BJ (cell line): Measurements from ENCODE around the gene TCF19. TPM values are rescaled to one million over a fixed set of nuclear protein-coding genes. Genes with fewer than 3 reads are reported as not detected.

Experiments
- CTCF ChIA-PET: fragments of 350-600 bp; formaldehyde crosslinking; extraction: SDS; loops from one replicate; lab custom pipeline; 2021; ENCODE audit warnings: antibody characterized with exemption, inconsistent platforms; lab: Yijun Ruan, JAX
- POLR2A ChIA-PET: fragments of 300-600 bp; sonication (Branson Sonifier 250); formaldehyde crosslinking; extraction: SDS; loops from one replicate; lab custom pipeline; 2021; ENCODE audit warnings: antibody characterized with exemption; lab: Charles Lee
- DNase-seq: peaks from one replicate; pipeline ENCODE4 v3.0.0-alpha.2; 2011; ENCODE audit warnings: low read depth
- H3K27me3 ChIP-seq: 2 replicates; pipeline ENCODE4 v1.6.0; 2011; ENCODE audit warnings: low read length; ENCODE audit not compliant: control insufficient read depth, insufficient read depth
- H3K36me3 ChIP-seq: 2 replicates; pipeline ENCODE4 v1.5.1; 2011; ENCODE audit warnings: low read length; ENCODE audit not compliant: control insufficient read depth, insufficient read depth
- H3K4me3 ChIP-seq: 2 replicates; pipeline ENCODE4 v1.5.1; 2011; ENCODE audit warnings: low read depth, mild to moderate bottlenecking, control low read depth, low read length
- CTCF ChIP-seq: IDR thresholded peaks from 2 replicates; pipeline ENCODE4 v1.5.1; 2011; ENCODE audit warnings: low read depth, mild to moderate bottlenecking, control low read depth, inconsistent platforms, low read length, moderate library complexity; ENCODE audit not compliant: insufficient read depth
- polyA plus RNA-seq: library from polyadenylated mRNA; depleted of rRNA; stranded (reverse); fragments of >200 nt; gene quantifications from 2 replicates; pipeline ENCODE4 v1.2.3, GENCODE V29; 2011; rRNA removed
- small RNA-seq: library from RNA; depleted of rRNA; stranded (forward); fragments of <200 nt; gene quantifications from one replicate; pipeline ENCODE3, GENCODE V24; 2012; ENCODE audit warnings: low replicate concordance, low read depth; ENCODE audit not compliant: insufficient read length

TCF19 gene
- polyA plus RNA-seq, 1 experiment: 10.4 TPM

DNA sequence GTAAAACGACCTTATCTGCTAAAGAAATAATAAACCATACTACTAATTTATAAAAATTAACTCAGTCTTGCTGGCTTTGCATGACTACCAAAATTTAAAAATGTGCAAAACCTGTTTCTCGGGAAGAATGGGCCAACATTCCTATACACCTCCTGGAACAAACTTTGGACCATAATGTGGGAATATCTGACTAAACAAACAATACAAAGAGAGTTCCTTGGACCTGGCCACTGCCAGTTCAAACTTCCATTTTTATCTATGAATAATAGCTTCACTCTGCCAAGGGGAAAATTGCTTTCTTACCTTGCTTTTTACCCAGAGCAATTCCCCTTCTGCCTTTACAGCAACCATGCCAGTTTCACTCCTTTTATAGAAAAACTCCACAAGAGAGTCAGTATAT, 50.7 kb downstream of the TCF19 start:
- DNase-seq: no peak
- ChIA-PET POLR2A (no interaction called here), CTCF (interaction anchor here (1.6 kb wide), 1 partner anchor 12 kb away, joined by 3 read pairs; no protein-coding TSS in a partner anchor)
- TF ChIP-seq CTCF: no peak
- Histone ChIP-seq H3K36me3 (no peaks in the 10 kb centered on the region), H3K27me3 (no peaks in the 10 kb centered on the region), H3K4me3 (no peak overlapping the region)

- no peak overlapping the region for H3K4me3 ChIP-seq
- ChIA-PET CTCF (interaction anchor here (1.6 kb wide), 1 partner anchor 156 kb away, joined by 5 read pairs; no protein-coding TSS in a partner anchor), POLR2A (no interaction called here)
- H3K36me3 ChIP-seq: no peaks in the 10 kb centered on the region
- TF ChIP-seq CTCF: no peak
- no peak for DNase-seq
- no peaks in the 10 kb centered on the region for H3K27me3 ChIP-seq
These were observed 51.7 kb downstream of the TCF19 start for GRCh38 chr6:31210123-31210522.

GRCh38 chr6:31210741-31211532, 52.5 kb downstream of the TCF19 start:
- ChIA-PET CTCF (interaction anchor here (1.6 kb wide), 1 partner anchor 155 kb away, joined by 5 read pairs; no protein-coding TSS in a partner anchor), POLR2A (no interaction called here)
- DNase-seq: no peak
- no peaks in the 10 kb centered on the region for H3K36me3 ChIP-seq
- H3K4me3 ChIP-seq: no peak overlapping the region
- no peaks in the 10 kb centered on the region for H3K27me3 ChIP-seq
- no peak for TF ChIP-seq CTCF

Small RNA genes lying within 50 kb of the gene (small RNA-seq; reads per million reads assigned to genes)
- gene POLR2LP1: not detected

Other genes starting within 250 kb of the TCF19 start
- 14.8 and 16.1 TPM in 2 replicates for gene VARS2, start 244.4 kb upstream of the TCF19 start, polyA plus RNA-seq
- not detected in 2 replicates for gene SFTA2, start 226.4 kb upstream of the TCF19 start, polyA plus RNA-seq
- gene MUCL3, start 217.6 kb upstream of the TCF19 start, polyA plus RNA-seq: not detected in 2 replicates
- not detected in 2 replicates for gene MUC21, start 174.9 kb upstream of the TCF19 start, polyA plus RNA-seq
- not detected in 2 replicates for gene MUC22, start 148.1 kb upstream of the TCF19 start, polyA plus RNA-seq
- gene C6orf15, start 46.0 kb upstream of the TCF19 start, polyA plus RNA-seq: not detected in 2 replicates
- 4.9 and 6.7 TPM in 2 replicates for gene PSORS1C1, start 43.8 kb upstream of the TCF19 start, polyA plus RNA-seq
- not detected in 2 replicates for gene CDSN, start 38.1 kb upstream of the TCF19 start, polyA plus RNA-seq
- not detected in 2 replicates for gene PSORS1C2, start 19.5 kb upstream of the TCF19 start, polyA plus RNA-seq
- 11.0 and 15.5 TPM in 2 replicates for gene CCHCR1, start 787 bp upstream of the TCF19 start, polyA plus RNA-seq
- gene POU5F1, start 12.1 kb downstream of the TCF19 start, polyA plus RNA-seq: 0.11 and 0.22 TPM in 2 replicates
- 435 and 776 TPM in 2 replicates for gene HLA-C, start 113.5 kb downstream of the TCF19 start, polyA plus RNA-seq
- 1,142 and 1,777 TPM in 2 replicates for gene HLA-B, start 198.6 kb downstream of the TCF19 start, polyA plus RNA-seq
- 71.6 and 96.1 TPM in 2 replicates for gene MICA, start 245.0 kb downstream of the TCF19 start, polyA plus RNA-seq